H1 (cell line): ENCODE measurements around the gene USHBP1. TPM values are rescaled to one million over a fixed set of nuclear protein-coding genes. Genes with fewer than 3 reads are reported as not detected.

ENCODE experiments used
- CBX8 ChIP-seq: fragments of 300-800, 300-1000 bp; sonication (generic); IDR thresholded peaks from 2 replicates; pipeline ENCODE4 v1.7.1; 2016; ENCODE audit warnings: low read depth, low read length, borderline replicate concordance
- HDAC6 ChIP-seq: IDR thresholded peaks from one replicate; pipeline ENCODE4 v1.7.1; 2012; ENCODE audit warnings: low read depth, mild to moderate bottlenecking, inconsistent platforms, low read length, moderate library complexity
- JUN ChIP-seq: IDR thresholded peaks from 2 replicates; pipeline ENCODE4 v1.6.1; 2011; ENCODE audit warnings: low read depth, mild to moderate bottlenecking, improper control_type of control experiment, low read length
- SP4 ChIP-seq: IDR thresholded peaks from 2 replicates; pipeline ENCODE4 v1.6.1; 2012; ENCODE audit warnings: low read length, inconsistent platforms
- ZNF274 ChIP-seq: IDR thresholded peaks from 2 replicates; pipeline ENCODE4 v1.7.0; 2012; ENCODE audit warnings: low read length, borderline replicate concordance; ENCODE audit errors: extremely low read depth
- polyA plus RNA-seq, 7 experiments: library from polyadenylated mRNA; depleted of rRNA in 3 of 7; stranded (reverse) in 5 of 7; unstranded in 2 of 7; fragments of >200 nt in 5 of 7; fragments of 200-250 nt in 2 of 7; gene quantifications; 1 replicate in 5 of 7; 2 replicates in 1 of 7; 4 replicates in 1 of 7; pipeline versions ENCODE4 v1.2.1 to v1.2.3, GENCODE V29; 2011 to 2013; ENCODE audit warnings: missing spikeins in 2 of 7, mixed read lengths in 2 of 7
- total RNA-seq: library from RNA; stranded (reverse); fragmentation: NEBNext Ultra II Directional; extraction: Animal tissue kit (Norgen Biotek cat#: 25700); gene quantifications from 2 replicates; pipeline ENCODE4 v1.2.1, GENCODE V29; 2021
- TF ChIP-seq, protein P1 (sequence below): IDR thresholded peaks from 2 replicates; pipeline ENCODE4 v1.6.1; 2012; ENCODE audit warnings: inconsistent platforms

Gene USHBP1
- total and polyA plus RNA-seq, 2 of the 8 experiments (the other 6 are each of a cell fraction or from before 2014, with no cell fraction given): 5.0 to 7.5 TPM

DNA sequence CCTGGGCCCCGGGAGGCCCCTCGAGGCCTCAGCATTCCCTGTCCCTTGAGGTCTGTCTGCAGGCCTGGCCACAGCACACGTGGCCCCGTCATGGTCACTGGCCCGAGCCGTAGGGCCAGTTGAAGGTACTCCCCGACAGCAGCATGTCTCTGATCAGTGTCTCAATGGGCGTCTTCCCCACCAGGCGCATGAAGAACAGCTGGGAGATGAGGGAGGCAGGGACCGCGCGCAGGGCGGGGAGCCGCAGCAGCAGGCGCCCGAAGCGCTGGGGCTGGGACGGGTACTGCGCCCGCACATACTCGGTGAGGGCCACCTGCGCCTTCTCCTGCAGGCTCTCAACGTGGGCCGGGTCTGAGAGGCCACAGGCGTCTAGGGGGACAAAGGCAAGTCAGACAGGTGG lies 32.3 kb downstream of the USHBP1 start (continued):
- TF ChIP-seq, protein P1, sequence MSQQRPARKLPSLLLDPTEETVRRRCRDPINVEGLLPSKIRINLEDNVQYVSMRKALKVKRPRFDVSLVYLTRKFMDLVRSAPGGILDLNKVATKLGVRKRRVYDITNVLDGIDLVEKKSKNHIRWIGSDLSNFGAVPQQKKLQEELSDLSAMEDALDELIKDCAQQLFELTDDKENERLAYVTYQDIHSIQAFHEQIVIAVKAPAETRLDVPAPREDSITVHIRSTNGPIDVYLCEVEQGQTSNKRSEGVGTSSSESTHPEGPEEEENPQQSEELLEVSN: no peak
- TF ChIP-seq CBX8 (no peak), HDAC6 (no peak), JUN (no peak), ZNF274 (no peak), SP4 (no peak)
